Mammary epithelial cell (primary cell): ENCODE results near the gene CCDC85C.

Source experiments
- EZH2 ChIP-seq: IDR thresholded peaks from 2 replicates; pipeline ENCODE4 v1.6.1; 2012; ENCODE audit warnings: low read length, inconsistent platforms, borderline replicate concordance
- TF ChIP-seq, protein P1 (sequence below), 2 donors: IDR thresholded peaks in 1 of 2; conservative IDR thresholded peaks in 1 of 2; 2 replicates each; pipeline ENCODE4 v1.5.1; 2011 to 2012; ENCODE audit warnings: inconsistent platforms in 2 of 2, low read length in 2 of 2, mild to moderate bottlenecking in 2 of 2, control low read depth in 1 of 2, low read depth in 1 of 2; ENCODE audit not compliant: insufficient read depth in 1 of 2; ENCODE audit errors: extremely low read depth in 1 of 2

DNA sequence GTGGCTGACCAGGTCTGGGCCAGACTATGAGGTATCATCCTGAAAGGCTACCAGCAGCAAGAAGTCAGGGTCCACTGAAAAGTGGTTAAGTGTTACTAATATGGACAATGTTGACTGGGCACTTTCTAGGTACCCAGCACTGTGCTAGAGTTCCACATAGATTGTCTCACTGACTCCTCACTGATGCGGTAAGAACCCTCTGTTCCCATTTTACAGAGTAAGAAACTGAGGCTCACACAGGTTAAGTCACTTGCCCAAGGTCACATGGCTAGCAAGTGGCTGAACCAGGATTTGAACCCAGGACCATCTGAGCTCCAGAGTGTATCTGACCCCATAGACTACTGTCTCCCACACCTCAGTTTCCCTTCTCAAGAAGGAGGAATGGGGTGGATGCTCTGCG, 4.6 kb upstream of the CCDC85C start:
- TF ChIP-seq, protein P1, sequence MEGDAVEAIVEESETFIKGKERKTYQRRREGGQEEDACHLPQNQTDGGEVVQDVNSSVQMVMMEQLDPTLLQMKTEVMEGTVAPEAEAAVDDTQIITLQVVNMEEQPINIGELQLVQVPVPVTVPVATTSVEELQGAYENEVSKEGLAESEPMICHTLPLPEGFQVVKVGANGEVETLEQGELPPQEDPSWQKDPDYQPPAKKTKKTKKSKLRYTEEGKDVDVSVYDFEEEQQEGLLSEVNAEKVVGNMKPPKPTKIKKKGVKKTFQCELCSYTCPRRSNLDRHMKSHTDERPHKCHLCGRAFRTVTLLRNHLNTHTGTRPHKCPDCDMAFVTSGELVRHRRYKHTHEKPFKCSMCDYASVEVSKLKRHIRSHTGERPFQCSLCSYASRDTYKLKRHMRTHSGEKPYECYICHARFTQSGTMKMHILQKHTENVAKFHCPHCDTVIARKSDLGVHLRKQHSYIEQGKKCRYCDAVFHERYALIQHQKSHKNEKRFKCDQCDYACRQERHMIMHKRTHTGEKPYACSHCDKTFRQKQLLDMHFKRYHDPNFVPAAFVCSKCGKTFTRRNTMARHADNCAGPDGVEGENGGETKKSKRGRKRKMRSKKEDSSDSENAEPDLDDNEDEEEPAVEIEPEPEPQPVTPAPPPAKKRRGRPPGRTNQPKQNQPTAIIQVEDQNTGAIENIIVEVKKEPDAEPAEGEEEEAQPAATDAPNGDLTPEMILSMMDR (conservative IDR thresholded peaks at IDR 0.05 in 1 of 2, IDR thresholded peaks at IDR 0.05 in 1 of 2; ENCODE audit: extremely low read depth in 1 of 2, insufficient read depth in 1 of 2, low read depth in 1 of 2, low read length in 2 of 2), result no peak
- no peak for TF ChIP-seq EZH2
